Inferior parietal cortex (tissue), 1 donor: ENCODE measurements around the gene WDFY4.

Experiments used
- DNase-seq: peaks from one replicate; pipeline ENCODE4 v3.0.0-alpha.2; 2016; ENCODE audit errors: extremely low spot score

WDFY4 gene

DNA sequence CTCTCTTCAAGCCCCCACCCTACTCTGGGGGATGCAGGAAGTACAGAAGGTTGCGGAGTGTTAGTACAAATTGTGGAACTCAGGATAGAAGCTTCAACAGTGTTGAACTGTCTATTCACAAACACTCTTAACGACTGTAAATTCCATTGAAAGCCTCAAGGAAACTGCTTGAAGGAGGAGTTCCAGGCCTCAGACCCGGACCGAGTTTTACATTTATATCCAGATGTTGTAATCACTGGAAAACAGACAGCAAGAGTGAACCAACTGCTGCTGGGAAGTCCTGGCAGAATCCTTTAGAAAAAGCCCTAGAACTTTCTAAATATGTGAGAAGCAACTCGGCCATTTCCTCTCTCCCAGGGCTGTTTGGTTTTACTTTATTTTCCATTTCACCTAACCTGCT lies 339.1 kb downstream of the WDFY4 start:
- no peak for DNase-seq

DNA sequence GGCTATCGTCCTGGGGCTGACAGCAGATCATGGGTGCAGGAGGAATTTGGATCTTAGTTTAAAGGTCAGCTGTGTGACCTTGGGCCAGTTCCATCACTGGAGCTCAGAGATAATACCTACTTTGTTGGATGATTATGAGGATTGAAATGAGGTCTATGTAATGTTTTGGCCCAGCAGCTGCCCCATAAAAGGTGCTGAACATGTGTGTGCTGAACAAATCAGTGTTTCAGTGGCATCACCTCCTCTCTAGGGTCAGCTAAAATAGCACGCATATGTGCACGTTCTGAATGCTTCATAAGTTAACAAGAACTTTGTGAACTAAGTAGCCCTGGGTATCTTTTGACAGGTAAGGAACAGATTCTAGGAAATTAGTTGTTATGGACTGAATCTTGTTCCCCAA lies 339.8 kb downstream of the WDFY4 start:
- no peak for DNase-seq

DNA sequence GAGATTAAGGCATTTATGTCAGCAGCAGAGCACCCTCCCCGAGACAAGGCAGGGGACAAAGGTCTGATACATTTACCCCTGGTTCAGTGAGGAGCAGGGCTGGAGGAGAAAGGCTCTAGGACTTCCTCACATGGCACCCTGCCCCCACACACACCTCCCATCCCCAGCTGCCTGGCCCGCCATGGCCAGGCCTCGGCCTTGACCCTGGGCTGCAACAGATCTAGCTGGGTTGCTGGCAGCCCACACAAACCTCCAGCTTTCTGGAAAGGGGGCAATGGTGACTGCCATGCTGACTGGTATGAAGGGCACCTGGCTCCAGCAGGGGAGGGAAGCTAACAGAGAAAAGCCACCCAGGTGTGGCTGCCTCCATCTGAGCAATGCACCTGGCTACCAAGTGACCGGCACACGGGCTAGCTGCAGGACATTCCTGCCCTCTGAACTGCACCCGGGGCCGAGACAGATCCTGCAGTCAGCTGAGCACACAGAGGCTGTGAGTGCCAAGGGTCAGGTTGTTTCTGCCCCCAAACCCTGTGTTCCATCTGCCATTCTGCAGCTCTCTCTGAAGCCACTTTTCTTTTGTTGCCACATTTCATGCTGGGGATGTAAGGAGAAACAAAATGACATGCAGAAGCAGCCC lies 340.8 kb downstream of the WDFY4 start:
- no peak for DNase-seq

DNA sequence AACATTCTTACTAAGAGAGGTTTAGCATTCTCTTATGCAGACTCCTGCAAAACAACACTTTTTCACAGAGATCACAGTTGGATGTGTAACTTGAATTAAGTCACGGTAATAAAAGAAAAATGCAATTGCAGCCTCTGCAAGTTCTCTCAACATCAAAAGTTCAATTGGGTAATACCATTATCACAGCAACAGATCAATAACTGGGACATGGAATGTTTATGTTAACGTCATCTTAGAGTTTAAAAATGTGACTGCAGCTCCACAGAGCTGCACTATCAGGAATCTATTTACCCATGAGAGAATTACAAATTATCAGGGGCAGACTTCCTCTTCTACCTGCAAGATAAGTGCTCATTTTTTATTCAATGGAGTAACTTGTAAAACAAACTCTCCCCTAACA lies 344.0 kb downstream of the WDFY4 start:
- DNase-seq: no peak

DNA sequence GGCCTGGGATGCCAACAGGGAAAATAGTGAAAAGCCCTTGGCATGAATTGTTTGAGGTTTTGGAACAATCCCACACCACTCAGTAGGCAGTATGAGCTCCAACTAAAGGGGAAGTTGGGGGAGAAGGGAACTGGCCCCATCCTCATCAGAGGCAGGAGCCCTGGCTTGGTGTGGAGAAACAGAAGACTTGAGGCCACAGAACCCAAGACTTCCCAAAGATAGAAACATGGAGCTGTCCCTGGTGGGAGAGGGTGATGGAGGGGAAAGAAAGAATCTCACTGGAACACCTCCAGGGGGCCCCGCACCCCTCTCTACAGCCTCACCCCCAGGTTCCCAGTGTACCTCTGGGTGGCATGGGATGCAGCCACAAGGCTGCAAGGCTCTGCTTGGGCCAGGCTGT lies 345.0 kb downstream of the WDFY4 start:
- no peak for DNase-seq
